HUES48 (cell line): Measurements from ENCODE around the gene MARCOL.
"Not testable (repeated sequence)": the region's sequence is repeated elsewhere in the genome, so short reads cannot be mapped to it uniquely, and the experiment has no call there.

Source experiments
- H3K27ac ChIP-seq: one replicate; pipeline ENCODE4 v1.7.0; 2013; ENCODE audit warnings: low read depth, low read length, inconsistent platforms
- H3K27me3 ChIP-seq: 2 replicates; pipeline ENCODE4 v1.6.1; 2013; ENCODE audit warnings: mild to moderate bottlenecking, low read length; ENCODE audit not compliant: control insufficient read depth, insufficient read depth
- H3K36me3 ChIP-seq: 2 replicates; pipeline ENCODE4 v1.6.1; 2013; ENCODE audit warnings: low read length; ENCODE audit not compliant: control insufficient read depth, insufficient read depth
- H3K4me1 ChIP-seq: 2 replicates; pipeline ENCODE4 v1.6.1; 2013; ENCODE audit warnings: mild to moderate bottlenecking, low read length; ENCODE audit not compliant: control insufficient read depth, insufficient read depth
- H3K4me3 ChIP-seq: 2 replicates; pipeline ENCODE4 v1.5.1; 2013; ENCODE audit warnings: mild to moderate bottlenecking, low read depth, low read length
- H3K9ac ChIP-seq: 2 replicates; pipeline ENCODE4 v1.6.1; 2013; ENCODE audit warnings: mild to moderate bottlenecking, low read depth, low read length, moderate library complexity
- H3K9me3 ChIP-seq: 2 replicates; pipeline ENCODE4 v1.6.1; 2013; ENCODE audit warnings: low read length; ENCODE audit not compliant: control insufficient read depth, insufficient read depth

The MARCOL gene

DNA sequence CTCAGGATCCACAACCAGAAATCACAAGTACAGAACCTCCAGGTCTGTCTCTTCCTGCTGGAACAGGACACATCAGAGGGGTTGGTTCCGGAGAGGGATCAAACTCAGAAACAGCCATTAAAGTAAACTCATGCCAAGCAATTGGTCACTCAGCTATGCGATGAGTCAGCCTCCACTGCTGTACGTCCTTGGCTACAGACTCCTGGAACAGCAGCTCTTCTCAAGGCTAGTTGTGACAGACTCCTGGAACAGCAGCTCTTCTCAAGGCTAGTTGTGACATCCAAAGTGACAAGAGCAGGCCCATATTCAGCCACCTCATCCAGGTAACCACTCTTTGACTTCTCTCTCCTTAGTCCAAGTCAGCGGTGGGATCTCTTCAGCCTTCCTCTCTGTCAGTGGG, 30.2 kb downstream of the MARCOL start, which contains the start of gene SPINK13:
Gene SPINK13, plus strand, starts transcription at position 229 of the 400 bp plus-strand sequence. CDS start 1,279 bp downstream, outside the sequence.
- H3K4me1 ChIP-seq, result no peaks in the 10 kb centered on the region
- no peaks in the 10 kb centered on the region for H3K36me3 ChIP-seq
- H3K27ac ChIP-seq, result no peak within 1 kb of the TSS
- no peak within 1 kb of the TSS for H3K9ac ChIP-seq
- no peaks in the 10 kb centered on the region for H3K27me3 ChIP-seq
- no peak within 1 kb of the TSS for H3K4me3 ChIP-seq
- H3K9me3 ChIP-seq, result no peaks in the 10 kb centered on the region

DNA sequence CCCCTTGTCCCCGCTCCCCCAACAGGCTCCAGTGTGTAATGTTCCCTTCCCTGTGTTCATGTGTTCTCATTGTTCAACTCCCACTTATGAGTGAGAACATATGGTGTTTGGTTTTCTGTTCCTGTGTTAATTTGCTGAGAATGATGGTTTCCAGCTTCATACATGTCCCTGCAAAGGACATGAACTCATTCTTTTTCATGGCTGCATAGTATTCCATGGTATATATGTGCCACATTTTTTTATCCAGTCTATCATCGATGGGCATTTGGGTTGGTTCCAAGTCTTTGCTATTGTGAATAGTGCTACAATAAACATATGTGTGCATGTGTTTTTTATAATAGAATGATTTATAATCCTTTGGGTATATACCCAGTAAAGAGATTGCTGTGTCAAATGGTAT, 36.8 kb downstream of the MARCOL start:
- H3K27me3 ChIP-seq, H3K9me3 ChIP-seq, H3K27ac ChIP-seq, H3K36me3 ChIP-seq, H3K4me3 ChIP-seq, H3K9ac ChIP-seq, H3K4me1 ChIP-seq: not testable (repeated sequence)

DNA sequence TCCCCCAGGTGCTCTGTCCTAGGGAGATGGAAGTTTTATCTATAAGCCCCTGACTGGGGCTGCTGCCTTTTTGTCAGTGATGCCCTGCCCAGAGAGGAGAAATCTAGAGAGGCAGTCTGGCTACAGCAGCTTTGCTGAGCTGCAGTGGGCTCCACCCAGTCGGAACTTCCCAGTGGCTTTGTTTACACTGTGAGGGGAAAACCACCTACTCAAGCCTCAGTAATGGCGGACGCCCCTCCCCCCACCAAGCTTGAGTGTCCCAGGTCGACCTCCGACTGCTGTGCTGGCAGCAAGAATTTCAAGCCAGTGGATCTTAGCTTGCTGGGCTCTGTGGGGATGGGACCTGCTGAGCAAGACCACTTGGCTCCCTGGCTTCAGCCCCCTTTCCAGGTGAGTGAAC, 42.6 kb downstream of the MARCOL start:
- H3K4me3 ChIP-seq, H3K4me1 ChIP-seq, H3K27ac ChIP-seq, H3K36me3 ChIP-seq, H3K27me3 ChIP-seq, H3K9me3 ChIP-seq, H3K9ac ChIP-seq: not testable (repeated sequence)

DNA sequence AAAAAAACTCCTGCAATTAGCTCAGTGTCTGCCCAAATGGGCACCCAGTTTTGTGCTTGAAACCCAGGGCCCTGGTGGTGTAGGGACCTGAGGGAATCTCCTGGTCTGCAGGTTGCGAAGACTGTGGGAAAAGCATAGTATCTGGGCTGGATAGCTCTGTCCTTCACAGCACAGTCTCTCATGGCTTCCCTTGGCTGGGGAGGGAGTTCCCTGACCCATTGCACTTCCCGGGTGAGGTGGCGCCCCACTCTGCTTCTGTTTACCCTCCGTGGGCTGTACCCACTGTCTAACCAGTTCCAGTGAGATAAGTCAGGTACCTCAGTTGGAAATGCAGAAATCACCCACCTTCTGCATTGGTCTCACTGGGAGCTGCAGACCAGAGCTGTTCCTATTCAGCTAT, 43.0 kb downstream of the MARCOL start:
- not testable (repeated sequence) for H3K4me3 ChIP-seq, H3K27ac ChIP-seq, H3K9me3 ChIP-seq, H3K36me3 ChIP-seq, H3K27me3 ChIP-seq, H3K9ac ChIP-seq, H3K4me1 ChIP-seq

DNA sequence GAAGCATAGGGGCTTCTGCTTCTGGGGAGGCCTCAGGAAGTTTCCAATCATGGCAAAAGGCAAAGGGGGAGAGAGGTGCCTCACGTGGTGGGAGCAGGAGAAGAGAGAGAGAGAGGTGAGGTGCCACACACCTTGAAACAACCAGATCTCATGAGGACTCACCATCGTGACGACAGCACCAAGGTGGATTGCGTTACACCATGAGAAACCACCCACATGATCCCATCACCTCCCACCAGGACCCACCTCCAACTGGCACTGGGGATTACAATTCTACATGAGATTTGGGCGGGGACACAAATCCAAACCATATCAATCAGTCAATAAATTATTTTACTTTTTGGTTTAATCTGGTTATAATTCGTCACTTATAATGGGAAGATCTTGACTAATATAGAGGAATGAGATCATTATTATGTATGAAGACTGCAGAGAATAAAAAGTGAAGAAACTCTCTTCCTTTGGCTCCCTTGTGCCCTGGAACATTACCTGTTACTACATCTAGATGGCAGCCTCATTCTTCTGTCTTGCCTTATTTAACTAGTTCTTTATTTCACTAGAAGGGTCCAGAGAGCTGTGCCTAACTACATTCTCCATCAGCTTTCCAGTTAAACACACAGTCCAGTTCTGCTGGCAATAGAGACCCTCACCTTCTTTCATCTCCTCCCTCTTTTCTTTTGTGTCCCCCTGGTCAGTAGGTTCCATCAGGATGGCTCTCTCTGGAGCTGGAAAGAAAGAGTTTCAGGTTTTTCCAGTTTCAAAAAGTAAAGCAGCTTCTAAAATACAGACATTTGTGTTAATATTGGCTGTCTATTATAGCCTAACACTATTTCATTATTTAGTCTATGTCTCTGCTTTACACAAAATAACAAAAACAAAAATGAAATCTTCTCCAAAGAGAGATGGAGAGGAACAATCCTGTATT, 52.2 kb downstream of the MARCOL start:
- no peaks in the 10 kb centered on the region for H3K9me3 ChIP-seq
- no peak overlapping the region for H3K4me3 ChIP-seq
- H3K27ac ChIP-seq, result no peak overlapping the region
- H3K9ac ChIP-seq, result no peak overlapping the region
- H3K27me3 ChIP-seq, result no peaks in the 10 kb centered on the region
- no peaks in the 10 kb centered on the region for H3K4me1 ChIP-seq
- H3K36me3 ChIP-seq, result no peaks in the 10 kb centered on the region
